Retinal pigment epithelial cell (primary cell): ENCODE data around the gene SLC30A7.

Experiments used
- DNase-seq: peaks from one replicate; pipeline ENCODE4 v3.0.0-alpha.2; 2010; ENCODE audit warnings: low read depth
- H3K4me3 ChIP-seq: 2 replicates; pipeline ENCODE4 v1.5.1; 2011; ENCODE audit warnings: mild to moderate bottlenecking, low read length, control low read depth, moderate library complexity
- TF ChIP-seq, protein P1 (sequence below): conservative IDR thresholded peaks from 2 replicates; pipeline ENCODE4 v1.5.1; 2011; ENCODE audit warnings: low read depth, low read length, control low read depth, inconsistent platforms

SLC30A7 gene

DNA sequence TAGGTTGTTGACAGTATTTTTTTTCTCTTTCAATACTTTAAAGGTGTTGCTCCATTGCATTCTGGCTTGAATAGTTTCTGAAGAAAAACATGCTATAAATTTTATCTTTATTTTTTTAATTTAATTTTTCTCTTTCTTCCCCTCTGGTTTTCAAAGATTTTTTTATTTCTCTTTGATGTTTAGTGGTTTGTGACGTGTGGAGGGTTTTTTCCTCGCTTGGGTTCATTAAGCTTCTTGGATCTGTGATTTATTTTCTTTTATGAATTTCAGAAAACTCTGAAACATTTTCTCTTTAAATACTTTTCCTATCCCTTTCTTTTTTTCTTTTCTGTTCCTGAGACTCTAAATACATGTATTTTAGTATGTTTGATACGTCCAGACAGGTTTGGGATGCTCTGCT, 9.3 kb downstream of the SLC30A7 start:
- DNase-seq, result no peak
- H3K4me3 ChIP-seq, result no peak overlapping the region
- TF ChIP-seq, protein P1, sequence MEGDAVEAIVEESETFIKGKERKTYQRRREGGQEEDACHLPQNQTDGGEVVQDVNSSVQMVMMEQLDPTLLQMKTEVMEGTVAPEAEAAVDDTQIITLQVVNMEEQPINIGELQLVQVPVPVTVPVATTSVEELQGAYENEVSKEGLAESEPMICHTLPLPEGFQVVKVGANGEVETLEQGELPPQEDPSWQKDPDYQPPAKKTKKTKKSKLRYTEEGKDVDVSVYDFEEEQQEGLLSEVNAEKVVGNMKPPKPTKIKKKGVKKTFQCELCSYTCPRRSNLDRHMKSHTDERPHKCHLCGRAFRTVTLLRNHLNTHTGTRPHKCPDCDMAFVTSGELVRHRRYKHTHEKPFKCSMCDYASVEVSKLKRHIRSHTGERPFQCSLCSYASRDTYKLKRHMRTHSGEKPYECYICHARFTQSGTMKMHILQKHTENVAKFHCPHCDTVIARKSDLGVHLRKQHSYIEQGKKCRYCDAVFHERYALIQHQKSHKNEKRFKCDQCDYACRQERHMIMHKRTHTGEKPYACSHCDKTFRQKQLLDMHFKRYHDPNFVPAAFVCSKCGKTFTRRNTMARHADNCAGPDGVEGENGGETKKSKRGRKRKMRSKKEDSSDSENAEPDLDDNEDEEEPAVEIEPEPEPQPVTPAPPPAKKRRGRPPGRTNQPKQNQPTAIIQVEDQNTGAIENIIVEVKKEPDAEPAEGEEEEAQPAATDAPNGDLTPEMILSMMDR, result no peak

DNA sequence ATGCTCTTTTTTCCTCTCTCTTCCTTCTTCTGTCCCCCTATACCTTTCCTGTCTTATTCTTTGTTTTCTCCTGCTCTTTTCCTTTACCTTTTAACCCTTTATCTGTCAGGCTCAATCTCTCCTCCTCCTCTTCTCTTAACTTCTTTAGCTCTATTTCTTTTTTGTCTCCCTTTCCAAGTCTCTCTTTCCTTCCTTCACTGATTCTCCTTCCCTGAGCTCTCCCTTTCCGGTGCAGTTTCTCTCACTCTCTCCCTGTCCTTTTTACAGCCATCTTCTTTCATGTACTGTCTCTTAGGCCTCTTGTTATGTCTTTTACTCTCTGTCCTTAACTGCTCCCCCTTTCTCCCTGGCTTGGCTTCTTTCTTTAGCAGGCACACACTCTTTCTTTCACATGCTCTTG, 12.0 kb downstream of the SLC30A7 start:
- TF ChIP-seq, protein P1, result no peak
- H3K4me3 ChIP-seq, result no peak overlapping the region
- DNase-seq, result no peak

DNA sequence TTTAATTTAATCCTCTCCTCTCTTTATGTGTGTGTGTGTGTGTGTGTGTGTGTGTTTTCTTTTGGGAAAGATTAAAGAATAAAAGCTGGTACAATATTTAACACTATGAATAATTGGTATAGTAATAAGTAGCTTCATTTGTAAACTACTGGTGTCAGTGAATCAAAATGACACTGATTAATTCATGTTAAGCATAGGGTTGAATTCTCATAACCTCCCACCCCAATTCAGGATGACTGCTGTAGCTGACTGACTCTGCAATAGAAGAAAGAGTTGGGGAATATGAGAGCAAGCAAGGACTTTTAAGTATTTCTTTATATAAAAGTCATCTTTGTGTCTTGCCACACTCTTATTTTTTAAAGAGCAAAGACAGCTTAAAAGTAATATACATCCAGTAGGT, 13.1 kb downstream of the SLC30A7 start:
- no peak for DNase-seq

DNA sequence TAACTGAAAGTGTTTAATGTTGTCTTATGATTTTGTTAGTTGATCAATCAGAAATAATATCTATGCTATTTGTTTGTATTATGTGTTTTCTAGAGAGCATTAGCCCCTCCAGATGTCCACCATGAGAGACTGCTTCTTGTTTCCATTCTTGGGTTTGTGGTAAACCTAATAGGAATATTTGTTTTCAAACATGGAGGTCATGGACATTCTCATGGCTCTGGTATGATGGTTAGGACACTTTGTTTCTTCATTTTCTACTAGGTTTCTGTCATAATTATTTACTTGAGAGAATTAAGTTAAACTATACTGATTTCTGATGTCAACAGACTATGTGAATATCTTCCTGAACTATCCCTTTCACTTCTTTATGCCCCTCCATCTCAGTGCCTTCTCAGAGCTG, 16.1 kb downstream of the SLC30A7 start:
- DNase-seq, result no peak
- TF ChIP-seq, protein P1, result no peak
- H3K4me3 ChIP-seq, result no peak overlapping the region

More for the DNA sequence above, 13.1 kb downstream of the SLC30A7 start:
- TF ChIP-seq, protein P1, result no peak
- no peak overlapping the region for H3K4me3 ChIP-seq

DNA sequence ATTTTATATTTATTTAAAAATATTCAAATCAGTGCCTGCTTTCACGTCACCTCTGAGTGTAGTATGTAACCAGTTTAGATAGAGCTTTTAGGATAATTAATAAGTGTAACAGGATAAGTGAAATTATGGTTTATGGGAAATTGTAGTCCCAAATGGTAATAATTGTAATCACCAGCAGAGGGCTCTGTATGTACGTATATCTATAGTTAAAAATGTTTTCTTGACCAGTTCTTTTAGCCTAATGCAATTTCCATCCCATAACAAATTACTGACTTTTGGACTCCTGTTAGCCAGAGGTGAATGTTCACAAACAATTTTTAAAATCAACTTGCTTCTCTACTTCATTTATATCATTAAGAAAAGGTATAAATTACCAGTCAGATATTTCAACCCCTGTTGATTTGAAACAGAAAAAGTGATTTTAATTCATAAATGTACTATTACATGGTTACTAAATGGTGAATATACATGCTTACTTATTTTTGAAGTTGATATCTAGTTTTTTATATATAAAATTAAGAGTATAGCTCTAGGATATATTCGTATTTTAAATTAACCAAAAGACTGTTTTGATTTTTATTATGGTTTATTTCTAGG, 25.3 kb downstream of the SLC30A7 start:
- no peak overlapping the region for H3K4me3 ChIP-seq
- TF ChIP-seq, protein P1, result peak; percentile 46
- DNase-seq, result no peak

DNA sequence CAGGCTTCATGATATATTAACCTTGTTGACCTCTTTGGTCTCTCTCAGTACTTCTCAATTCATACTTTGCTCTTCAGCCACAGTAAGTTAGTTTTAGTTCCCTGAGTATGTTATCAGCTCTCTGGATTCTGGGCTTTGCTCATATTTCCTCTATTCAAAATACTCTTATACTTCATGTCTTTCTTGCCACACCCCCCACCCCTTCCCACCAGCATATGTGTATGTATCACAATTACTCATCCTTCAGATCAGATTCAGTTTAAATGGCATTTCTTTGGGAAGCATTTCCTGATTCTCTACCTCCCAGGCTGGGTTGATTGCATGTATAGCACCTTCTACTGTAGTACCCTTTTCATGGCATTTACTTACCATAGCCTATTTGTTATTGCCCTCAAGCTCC, 28.3 kb downstream of the SLC30A7 start:
- no peak overlapping the region for H3K4me3 ChIP-seq
- no peak for DNase-seq
- TF ChIP-seq, protein P1, result no peak

DNA sequence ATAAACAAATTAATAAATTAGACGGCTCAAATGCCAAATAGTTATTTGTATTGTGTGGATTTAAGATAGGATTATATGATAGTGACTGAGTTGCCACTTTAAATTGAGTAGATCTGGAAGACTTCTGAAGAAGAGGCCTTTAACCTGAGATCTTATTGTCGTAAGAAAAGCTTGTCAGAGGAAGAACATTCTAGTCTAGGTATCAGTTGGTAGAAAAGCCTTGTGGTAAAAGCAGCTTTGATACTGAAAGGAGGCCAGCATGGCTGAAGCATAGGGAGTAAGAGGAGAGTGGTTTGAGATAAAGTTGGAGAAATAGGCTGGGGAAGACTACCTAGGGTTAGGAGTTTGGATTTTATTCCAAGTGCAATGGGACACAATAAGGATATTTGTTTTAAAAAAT, 29.1 kb downstream of the SLC30A7 start:
- TF ChIP-seq, protein P1, result no peak
- DNase-seq, result no peak
- H3K4me3 ChIP-seq, result no peak overlapping the region
